Effector CD4-positive, alpha-beta T cell (primary cell): Measurements from ENCODE around the gene CYBRD1.
"Not testable (repeated sequence)": the region's sequence is repeated elsewhere in the genome, so short reads cannot be mapped to it uniquely, and the experiment has no call there.

Experiments
- DNase-seq: peaks from one replicate; pipeline ENCODE4 v3.0.0-alpha.2; 2020

The CYBRD1 gene

DNA sequence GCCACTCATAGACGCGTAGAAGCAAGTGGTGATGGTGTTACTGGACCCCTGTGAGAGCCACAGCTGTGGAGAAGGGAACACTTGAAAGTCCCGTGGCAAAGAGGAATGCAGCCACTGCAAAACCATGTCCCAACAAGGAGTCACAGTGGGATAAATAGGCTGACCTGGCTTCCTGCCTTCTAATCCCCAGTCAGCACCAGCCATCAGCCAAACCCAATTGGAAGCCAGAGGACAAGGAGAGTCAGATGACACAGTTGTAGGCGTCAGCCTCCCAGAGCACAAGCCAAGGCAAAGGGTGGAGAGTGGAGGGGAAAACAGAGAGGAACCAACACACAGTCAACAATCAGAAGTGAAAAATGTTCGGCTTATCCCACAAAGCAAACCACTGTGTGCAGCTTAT is 5.5 kb upstream of the CYBRD1 start:
- DNase-seq = no peak

DNA sequence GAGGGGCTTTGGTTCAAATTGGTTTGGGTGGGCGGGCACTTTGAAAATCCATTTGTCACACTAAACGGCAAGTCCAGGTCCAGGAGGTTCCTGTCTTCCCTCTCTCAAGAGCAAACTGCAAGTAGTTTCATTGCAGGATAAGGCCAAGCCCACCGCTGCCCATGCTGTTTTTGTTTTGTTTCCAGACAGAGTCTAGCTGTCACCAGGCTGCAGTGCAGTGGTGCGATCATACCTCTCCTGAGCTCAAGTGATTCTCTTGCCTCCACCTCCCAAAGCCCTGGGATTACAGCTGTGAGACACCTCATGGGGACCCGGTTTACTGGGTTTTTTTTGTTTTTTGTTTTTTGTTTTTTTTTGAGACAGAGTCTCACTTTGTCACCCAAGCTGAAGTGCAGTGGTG is 1.8 kb upstream of the CYBRD1 start:
- DNase-seq = no peak

DNA sequence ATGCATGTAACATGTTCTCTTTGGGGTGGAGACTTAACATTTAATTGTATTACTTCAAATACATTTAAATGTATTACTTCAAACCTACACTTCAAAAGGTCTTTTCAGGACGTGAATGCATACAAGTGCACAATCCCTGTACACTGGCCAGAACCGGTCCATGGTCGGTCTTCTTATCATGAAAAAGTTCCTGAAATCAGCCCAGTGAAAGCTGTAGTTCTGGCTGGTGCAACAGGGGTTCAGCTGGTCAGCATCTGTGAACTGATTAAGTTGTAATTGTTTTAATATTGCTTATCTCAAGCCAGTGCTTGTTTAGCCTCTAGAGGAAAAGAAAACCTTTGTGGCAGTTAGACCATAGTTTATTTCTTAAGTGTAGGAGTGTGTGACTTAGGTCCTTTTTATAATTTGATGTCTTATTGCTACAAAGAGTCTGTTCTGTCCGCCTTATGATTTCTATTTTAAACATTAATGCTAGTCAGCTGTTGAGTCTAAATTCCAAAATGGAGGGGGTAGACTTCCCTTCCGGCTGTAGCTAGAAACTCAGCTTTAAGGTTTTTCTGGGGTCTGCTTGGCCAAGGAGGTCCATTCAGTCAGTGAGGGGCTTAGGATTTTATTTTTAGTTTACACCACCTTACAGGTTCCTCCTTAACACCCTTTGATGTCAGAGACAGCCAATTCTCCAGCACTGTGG is 768 bp upstream of the CYBRD1 start:
- DNase-seq = no peak

DNA sequence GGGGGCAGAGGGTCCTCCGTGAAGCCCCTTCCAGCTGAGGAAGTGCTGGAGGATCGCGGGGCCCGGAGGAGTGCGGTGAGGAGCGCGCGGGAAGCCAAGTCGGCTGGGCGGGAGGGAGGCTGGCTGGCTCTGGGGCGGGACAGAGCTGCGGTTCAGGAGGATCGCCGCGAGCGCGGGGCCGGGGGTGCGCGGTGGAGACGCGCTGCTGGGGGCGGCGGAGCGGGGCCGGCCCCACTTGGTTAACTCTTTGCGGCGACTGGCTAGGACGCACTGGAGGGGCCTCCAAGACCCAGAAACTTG is 464 bp downstream of the CYBRD1 start:
- DNase-seq = no peak

DNA sequence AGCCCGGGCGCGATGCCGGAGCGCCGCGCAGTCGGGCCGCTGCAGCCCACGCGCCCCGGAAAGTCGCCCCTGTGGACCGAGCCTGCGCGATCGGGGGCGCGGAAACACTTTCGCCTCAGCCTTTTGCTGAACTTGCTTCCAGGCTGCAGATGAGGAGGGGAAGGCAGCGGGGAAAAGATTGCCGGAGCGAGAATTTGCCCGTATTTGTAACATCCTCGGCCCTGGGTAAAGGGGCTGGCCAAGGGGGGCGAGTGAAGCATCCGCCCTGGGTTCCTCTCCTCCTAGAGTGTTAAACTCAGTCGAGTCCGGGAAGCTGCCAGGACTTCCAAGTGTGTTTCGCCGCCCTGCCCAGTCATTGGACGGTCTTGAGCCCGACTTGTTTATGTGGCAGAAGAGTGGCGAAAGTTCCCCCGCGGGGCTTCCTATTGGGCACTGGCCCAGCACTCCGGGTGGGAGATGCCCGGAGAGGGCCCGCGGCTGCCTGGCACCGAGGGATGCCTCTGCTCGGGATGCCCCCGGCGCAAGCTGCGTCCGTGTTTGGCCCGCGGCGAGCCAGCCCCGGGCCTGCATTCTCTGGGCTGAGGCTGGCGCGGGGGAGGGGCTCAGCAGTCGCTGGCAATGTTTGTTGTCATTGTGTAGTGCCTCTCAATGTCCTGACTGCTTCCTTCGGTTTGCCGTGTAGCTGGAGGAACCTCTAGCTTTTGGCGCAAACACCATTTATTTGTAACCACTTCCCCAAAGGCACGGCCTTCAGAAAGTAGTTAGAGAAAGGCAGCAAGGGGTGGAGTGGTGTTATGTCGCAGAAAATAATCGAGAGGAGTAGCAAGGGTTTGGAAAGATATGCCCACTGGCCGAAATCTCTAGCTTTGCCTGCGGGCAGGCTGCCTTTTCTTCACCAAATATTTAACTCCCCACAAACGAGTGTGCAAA is 1.1 kb downstream of the CYBRD1 start:
- DNase-seq = no peak

DNA sequence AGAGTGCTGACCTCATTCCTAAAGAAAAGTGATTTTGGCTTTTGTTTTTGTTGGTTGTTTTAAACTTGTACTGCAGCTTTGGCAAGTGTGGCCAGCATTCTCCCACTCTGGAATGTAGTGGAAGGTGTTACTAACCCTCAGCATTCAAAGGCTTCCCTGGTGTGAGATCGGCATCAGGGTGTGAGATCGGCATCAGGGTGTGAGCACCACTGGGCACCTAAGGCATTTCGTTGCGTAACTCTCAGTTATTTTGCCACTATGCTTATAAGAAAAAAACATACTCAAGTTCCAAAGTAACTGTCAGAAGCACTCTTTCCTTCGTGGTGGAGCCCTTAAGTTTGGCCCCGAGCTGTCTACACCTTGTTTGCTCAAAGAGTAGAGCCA is 1.7 kb downstream of the CYBRD1 start:
- no peak for DNase-seq

DNA sequence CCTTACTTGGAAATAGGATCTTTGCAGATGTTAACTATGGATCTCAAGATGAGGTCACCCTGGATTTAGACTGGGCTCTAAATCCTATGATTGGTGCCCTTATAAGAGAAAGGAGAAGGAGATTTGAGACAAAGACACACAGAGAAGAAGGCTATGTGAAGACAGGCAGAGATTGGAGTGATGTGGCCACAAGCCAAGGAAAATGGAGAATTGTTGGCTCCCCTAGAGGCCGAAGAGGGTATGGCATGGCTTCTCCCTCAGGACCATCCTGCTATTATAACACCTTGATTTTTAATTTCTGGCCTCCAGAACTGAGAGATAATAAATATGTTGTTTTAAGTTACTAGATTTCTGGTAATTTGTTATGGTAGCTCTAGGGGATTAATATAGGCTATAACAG is 7.6 kb downstream of the CYBRD1 start:
- no peak for DNase-seq

DNA sequence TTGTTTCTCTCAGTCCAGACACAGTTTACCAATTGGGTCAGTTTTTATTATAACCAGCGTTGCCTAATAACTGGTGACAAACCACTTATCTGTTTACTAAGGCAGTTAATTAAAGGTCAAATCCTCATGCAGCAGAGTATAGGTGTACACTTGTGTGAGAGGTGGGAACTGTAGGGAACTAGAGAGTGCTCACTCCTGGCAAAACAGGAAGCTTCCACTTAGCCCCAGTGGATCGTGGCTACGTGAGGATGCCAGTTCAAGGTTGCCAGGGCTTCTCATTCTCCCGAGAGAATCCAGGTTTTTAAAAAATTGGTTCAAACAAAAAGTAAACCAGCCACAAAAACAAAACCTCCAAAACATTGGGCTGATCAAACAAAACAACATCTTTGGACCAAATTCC is 8.1 kb downstream of the CYBRD1 start:
- DNase-seq = no peak

DNA sequence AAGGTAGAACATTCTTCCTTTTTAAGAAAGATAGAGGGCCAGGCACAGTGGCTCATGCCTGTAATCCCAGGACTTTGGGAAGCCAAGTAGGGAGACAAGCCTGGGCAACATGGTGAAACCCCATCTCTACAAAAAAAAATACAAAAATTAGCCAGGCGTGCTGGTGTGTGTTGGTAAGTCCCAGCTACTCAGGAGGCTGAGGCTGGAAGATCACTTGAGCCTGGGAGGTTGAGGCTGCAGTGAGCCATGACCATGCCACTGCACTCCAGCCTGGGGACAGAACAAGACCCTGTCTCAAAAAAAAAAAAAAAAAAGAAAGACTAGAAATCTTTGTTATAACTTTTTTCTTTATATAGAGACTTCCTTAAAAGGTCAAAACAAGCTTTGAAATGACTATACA is 8.6 kb downstream of the CYBRD1 start:
- DNase-seq = not testable (repeated sequence)

DNA sequence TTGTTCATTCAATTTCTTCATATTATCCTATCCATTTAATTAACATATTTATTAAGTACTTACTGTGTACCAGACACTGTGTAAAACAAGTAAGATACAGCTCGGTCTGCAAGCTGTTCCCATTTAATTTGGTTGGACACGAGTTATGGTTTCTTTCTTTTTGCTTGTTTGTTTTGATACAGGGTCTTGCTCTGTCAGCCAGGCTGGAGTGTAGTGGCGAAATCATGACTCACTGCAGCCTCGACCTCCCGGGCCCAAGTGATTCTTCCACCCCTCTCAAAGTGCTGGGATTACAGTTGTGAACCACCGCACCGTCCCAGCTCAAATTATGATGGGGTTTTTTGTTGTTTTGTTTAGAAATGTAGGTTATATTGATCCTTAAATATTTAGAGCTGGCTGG is 9.0 kb downstream of the CYBRD1 start:
- DNase-seq = no peak

DNA sequence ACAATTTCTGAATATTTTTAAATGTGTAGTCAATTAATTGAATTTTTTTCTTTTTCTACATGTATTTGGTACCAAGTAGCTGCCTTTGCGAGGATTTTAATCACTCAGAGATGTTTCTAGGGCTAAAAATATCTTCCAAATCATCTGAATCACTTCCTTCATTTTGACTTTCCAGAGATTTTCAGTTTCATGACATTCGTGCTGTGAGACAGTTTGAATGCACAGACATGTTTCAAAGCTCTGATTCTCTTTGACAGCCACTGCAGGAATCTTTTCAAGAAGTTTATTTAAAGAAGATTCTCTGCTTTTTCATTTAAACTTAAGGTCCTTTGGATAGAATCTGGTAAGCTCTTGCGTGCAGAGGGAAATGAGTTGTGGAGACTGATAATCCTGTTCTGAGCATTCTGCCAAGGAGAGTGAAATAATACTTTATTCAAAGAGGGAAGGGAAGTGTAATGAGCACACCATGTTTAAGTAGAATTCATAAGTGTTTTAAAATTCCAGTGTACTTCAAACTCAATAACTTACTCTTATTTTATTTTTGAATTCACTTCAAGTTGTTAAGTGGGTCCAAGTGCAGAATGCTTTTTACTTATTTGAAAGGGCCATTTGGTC is 9.7 kb downstream of the CYBRD1 start:
- no peak for DNase-seq

DNA sequence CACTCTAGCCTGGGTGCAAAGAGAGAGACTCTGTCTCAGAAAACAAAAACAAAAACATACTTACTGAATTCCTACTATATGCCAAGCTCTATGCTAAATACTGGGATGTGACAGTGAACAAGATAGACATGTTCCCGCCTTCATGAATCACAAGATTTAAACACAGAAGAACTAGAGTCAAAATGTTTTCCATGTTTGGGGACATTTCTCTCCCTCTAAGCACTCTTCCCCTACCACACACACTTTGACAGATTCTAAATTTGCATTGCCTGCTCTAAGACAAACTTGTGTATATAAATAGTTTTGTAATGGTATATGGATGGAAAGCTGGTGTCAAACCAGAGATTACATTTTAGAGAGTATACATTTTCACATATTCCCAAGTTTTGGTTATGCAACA is 11.1 kb downstream of the CYBRD1 start:
- DNase-seq = no peak

DNA sequence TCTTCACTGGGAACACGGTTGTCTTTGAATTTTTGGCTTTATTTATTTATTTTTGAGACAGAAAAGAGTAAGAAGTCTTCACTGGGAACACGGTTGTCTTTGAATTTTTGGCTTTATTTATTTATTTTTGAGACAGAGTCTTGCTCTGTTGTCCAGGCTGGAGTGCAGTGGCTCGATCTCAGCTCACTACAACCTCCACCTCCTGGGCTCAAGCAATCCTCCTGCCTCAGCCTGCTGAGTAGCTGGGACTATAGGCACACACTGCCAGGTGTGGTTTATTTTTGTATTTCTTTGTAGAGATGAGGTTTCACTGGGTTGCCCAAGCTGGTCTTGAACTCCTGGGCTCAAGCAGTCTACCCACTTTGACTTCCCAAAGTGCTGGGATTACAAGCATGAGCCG is 13.3 kb downstream of the CYBRD1 start:
- not testable (repeated sequence) for DNase-seq

DNA sequence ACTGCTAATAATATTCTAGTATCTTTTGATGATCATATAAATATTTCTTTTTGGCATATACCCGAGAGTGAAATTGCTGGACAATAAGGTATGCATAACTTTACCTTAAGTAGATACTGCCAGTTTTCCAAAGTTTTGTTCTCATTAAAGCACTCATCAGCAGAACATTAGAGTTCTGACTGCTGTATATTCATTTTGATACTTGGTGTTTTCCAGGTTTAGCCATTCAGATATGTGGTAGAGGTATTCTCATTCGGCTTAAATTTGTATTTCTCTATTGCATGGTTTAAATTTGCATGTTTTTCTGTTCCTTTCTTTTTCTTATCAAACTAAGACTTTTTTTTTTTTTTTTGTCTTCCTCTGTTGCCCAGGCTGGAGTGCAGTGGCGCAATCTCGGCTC is 18.2 kb downstream of the CYBRD1 start:
- DNase-seq = no peak

DNA sequence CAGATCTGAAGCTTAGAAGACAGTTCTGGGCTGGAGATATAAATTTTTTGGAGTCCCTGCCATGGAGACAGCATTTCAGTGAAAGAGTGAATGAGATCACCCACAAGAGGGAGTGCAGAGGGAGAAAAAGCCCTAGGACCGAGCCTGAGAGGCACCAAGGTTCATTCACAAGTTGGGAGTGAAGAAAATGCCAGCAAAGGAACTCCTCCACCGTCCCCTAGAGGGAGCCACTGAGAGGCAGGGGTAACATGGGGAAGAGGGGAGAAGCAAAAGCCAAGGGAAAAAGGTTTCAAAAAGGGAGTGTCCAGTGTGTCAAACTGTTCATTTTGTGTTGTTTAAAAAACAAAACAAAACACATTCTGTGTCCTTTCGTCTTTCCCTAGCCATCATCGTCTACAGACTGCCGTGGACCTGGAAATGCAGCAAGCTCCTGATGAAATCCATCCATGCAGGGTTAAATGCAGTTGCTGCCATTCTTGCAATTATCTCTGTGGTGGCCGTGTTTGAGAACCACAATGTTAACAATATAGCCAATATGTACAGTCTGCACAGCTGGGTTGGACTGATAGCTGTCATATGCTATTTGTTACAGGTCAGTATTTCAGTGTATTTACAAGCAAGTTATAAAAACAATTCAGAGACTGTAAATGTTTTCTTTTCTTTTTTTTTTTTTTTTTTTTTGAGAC is 19.1 kb downstream of the CYBRD1 start:
- no peak for DNase-seq

DNA sequence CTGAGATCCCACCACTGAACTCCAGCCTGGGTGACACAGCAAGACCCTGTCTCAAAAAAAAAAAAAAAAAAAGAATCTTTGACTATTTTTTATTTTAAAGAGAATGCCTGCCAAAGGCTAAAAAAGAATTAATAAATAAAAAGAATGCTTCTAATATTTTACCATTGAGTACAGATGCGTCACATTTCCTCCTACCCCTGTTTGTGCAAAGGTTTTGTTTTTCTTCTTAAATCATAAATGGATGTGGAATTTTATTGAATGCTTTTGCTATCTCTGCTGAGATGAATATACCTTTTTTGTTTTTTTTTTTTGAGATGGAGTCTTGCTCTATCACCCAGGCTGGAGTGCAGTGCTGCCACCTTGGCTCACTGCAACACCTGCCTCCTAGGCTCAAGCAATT is 22.8 kb downstream of the CYBRD1 start:
- DNase-seq = no peak

DNA sequence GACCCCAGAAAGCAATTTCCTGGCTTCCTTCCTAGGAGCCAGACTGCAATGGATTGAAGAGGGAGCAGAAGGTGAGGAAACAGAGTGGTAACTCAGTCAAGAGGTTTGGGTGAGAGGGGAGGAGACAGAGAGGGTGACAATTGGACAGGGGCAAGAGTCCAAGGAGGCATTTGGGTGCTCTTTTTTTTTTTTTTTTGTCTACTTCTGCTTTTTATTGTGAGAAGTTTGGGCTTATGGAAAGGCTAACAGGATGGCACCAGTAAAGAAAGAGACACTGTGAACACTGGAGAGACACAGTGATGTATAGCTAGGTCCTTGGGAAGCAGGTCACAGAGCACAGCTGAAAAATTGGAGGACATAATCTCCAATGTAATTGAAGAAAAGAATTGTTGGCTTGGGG is 25.0 kb downstream of the CYBRD1 start:
- DNase-seq = no peak

DNA sequence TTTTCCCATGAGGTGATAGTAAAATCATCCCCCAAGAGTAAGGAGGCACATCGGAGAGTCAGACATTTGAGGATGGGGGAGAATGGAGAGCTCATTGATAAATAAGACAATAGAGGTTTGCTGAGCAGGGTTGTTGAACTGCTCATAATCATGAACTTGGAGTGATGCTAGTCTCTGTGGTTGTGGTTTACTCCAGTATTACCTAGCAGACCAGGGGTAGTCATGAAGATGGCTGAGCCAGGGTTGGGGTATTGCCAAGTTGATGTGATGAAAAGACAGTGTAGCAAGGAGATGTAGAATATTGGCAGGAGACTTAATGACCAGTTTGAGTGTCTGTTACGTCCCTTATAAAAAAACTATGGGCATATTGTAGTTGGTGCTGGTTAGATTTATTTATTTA is 25.4 kb downstream of the CYBRD1 start:
- no peak for DNase-seq

DNA sequence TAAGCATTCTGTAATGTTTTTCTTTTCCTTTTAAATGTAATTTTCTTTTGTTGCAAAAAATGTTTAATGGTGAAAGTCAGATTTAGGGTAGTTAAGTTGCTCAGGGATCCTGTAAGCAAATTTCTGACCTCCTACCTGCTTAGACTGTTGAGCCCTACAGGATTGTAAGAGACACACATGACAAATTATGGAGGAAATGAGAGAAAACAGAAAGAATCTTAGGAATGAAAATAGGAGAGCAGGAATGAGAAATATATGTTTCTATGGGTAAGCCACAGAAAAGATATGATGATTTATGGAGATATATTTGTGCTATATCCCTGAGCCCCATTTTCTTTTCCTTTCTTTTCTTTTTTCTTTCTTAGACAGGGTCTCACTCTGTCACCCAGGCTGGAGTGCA is 28.3 kb downstream of the CYBRD1 start:
- no peak for DNase-seq

DNA sequence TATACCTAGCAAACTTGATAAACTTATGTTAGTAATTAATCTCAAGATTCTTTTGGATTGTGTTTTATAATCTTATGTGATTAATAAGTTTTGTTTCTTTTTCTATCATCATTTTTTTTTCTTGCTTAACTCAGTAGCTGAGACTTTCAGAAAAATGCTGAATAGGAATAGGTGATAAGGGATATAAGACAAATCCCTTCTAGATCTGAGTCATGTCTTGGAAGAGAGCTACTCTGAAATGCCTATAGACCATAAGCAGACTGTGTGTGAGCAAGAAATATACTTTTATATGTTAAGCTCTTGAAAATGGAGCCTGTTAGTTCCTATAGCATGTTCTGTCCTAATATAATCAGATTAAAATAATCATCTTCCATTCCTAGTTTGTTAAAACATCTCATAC is 29.6 kb downstream of the CYBRD1 start:
- no peak for DNase-seq

DNA sequence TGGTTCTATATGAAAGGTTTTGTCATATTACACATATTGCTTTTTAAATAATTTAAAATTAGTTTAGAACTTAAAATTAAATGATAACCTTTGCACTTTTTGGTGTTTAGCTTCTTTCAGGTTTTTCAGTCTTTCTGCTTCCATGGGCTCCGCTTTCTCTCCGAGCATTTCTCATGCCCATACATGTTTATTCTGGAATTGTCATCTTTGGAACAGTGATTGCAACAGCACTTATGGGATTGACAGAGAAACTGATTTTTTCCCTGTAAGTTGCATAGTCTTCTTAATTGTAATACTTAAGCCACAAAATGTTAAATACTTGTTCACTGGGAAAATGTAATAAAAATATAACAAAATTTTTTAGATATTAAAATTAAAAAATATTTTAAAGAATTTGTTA is 31.0 kb downstream of the CYBRD1 start:
- DNase-seq = no peak

DNA sequence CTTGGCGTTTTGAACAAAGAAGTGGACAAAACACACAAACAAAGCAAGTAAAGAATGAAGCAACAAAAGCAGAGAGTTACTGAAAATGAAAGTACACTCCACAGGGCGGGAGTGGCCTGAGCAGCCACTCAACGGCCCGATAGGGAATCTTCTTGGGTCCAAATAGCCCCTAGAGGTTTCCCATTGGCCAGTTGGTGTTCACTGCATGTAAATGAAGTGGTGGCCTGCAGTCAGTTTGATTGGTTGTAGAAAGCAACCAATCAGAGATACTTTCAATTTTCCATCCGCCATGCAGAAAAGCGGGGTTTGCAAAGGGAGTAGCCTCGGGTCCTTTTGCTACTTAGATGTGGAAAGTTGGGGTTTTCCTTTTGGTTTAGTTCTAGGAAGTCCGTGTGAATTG is 31.6 kb downstream of the CYBRD1 start:
- no peak for DNase-seq

DNA sequence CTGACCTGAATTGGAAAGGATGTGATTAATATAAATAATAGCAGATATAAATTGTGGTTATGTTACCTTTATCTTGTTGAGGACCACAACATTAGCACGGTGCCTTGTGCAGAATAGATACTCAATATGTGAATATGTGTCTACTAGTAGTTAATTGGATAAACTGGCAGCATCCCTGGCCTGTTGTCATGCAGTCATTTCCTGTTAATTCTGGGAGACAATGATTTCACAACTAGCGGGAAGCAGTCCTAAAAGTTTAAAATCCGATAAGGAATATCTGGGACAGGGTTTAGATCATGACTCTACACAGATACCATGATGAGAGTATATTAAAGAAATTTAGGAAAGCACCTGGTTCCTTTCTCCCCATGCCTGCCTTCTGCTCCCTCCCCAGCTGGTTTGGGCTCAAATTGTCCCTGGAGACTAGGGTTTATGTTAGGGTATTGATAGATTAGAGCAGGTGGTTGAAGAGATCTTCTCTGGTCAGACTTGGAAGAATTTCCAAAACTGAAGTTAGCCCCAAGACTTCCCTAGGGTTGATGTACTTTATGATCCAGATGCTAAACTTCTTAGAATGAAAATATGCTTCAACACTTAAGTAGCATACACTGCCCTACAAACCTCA is 32.8 kb downstream of the CYBRD1 start:
- no peak for DNase-seq
